ENCODE measurements around the gene CLDN22.

Gene CLDN22

GRCh38 chr4:183348706-183349659 is 28.9 kb upstream of the CLDN22 start:
- Histone ChIP-seq H2AFZ (ENCODE audit: low read depth) (no peak overlapping the region), H4K20me1 (ENCODE audit: insufficient read depth) (no peaks in the 10 kb centered on the region), H3K4me1 (ENCODE audit: low read depth, poor library complexity, severe bottlenecking) (no peaks in the 10 kb centered on the region), H3K4me2 (no peak overlapping the region), H3K27me3 (ENCODE audit: insufficient read depth, low read depth) (no peaks in the 10 kb centered on the region), H3K36me3 (ENCODE audit: insufficient read depth) (no peaks in the 10 kb centered on the region), H3K27ac (no peak overlapping the region), H3K9ac (no peak overlapping the region), H3K4me3 (IDR thresholded peaks at IDR 0.05; ENCODE audit: insufficient read depth, low read depth, low read length) (no peak overlapping the region), H3K79me2 (ENCODE audit: insufficient read depth, low read depth) (no peaks in the 10 kb centered on the region)
- TF ChIP-seq CTCF (conservative IDR thresholded peaks at IDR 0.05; ENCODE audit: low read depth, low read length): no peak

DNA sequence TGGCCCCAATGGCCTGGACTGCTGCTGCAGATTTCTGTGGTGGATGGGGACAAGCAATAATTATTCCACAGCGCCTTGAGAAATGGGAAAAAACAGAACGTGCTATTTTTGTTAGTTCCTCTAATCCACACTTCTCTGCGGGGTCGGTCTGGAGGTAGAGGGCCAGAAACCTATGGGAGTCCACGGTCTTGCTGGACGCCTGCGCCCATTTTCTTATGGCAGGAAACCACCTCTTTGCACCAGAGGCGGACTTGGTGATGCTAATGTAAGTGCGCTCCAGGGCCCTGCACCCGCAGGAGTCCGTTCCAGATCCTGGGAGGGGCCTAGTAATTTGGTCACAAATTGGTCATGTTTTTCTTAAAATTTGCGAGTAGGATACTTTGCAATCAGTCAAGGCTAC is 28.1 kb upstream of the CLDN22 start:
- no peaks in the 10 kb centered on the region for H4K20me1 ChIP-seq (ENCODE audit: insufficient read depth)
- H3K4me3 ChIP-seq (IDR thresholded peaks at IDR 0.05; ENCODE audit: insufficient read depth, low read depth, low read length): no peak overlapping the region
- H3K4me1 ChIP-seq (ENCODE audit: low read depth, poor library complexity, severe bottlenecking): no peaks in the 10 kb centered on the region
- no peak overlapping the region for H3K9ac ChIP-seq
- no peaks in the 10 kb centered on the region for H3K27me3 ChIP-seq (ENCODE audit: insufficient read depth, low read depth)
- no peak overlapping the region for H2AFZ ChIP-seq (ENCODE audit: low read depth)
- H3K27ac ChIP-seq: no peak overlapping the region
- H3K79me2 ChIP-seq (ENCODE audit: insufficient read depth, low read depth): no peaks in the 10 kb centered on the region
- H3K4me2 ChIP-seq: no peak overlapping the region
- TF ChIP-seq CTCF (conservative IDR thresholded peaks at IDR 0.05; ENCODE audit: low read depth, low read length): no peak
- H3K36me3 ChIP-seq (ENCODE audit: insufficient read depth): no peaks in the 10 kb centered on the region

GRCh38 chr4:183347566-183347965 is 27.5 kb upstream of the CLDN22 start:
- no peaks in the 10 kb centered on the region for H3K27me3 ChIP-seq (ENCODE audit: insufficient read depth, low read depth)
- no peak overlapping the region for H3K27ac ChIP-seq
- no peak for TF ChIP-seq CTCF (conservative IDR thresholded peaks at IDR 0.05; ENCODE audit: low read depth, low read length)
- H3K4me3 ChIP-seq (IDR thresholded peaks at IDR 0.05; ENCODE audit: insufficient read depth, low read depth, low read length): no peak overlapping the region
- H3K4me2 ChIP-seq: no peak overlapping the region
- no peaks in the 10 kb centered on the region for H4K20me1 ChIP-seq (ENCODE audit: insufficient read depth)
- H3K9ac ChIP-seq: no peak overlapping the region
- H3K79me2 ChIP-seq (ENCODE audit: insufficient read depth, low read depth): no peaks in the 10 kb centered on the region
- no peaks in the 10 kb centered on the region for H3K36me3 ChIP-seq (ENCODE audit: insufficient read depth)
- H2AFZ ChIP-seq (ENCODE audit: low read depth): no peak overlapping the region
- H3K4me1 ChIP-seq (ENCODE audit: low read depth, poor library complexity, severe bottlenecking): no peaks in the 10 kb centered on the region

DNA sequence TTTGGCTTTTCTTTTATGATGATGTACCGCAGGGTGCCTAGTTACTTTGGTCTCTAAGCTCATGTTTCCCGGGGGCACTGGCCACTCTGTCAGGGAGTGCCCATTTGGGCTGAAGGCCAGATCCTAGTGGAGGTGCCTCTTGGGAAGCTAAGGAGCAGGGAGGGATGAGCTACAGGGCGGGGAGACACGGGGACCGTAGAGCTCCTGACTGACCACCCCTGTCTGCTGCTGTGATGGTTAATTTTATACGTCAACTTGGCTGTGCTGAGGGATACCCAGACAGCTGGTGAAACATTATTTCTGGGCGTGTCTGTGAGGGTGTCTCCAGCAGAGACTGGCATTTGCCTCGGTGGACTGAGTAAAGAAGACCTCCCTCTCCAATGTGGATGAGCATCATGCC is 27.1 kb upstream of the CLDN22 start:
- H3K4me3 ChIP-seq (IDR thresholded peaks at IDR 0.05; ENCODE audit: insufficient read depth, low read depth, low read length): no peak overlapping the region
- H3K36me3 ChIP-seq (ENCODE audit: insufficient read depth): no peaks in the 10 kb centered on the region
- no peaks in the 10 kb centered on the region for H3K79me2 ChIP-seq (ENCODE audit: insufficient read depth, low read depth)
- no peak for TF ChIP-seq CTCF (conservative IDR thresholded peaks at IDR 0.05; ENCODE audit: low read depth, low read length)
- H3K4me1 ChIP-seq (ENCODE audit: low read depth, poor library complexity, severe bottlenecking): no peaks in the 10 kb centered on the region
- H3K27me3 ChIP-seq (ENCODE audit: insufficient read depth, low read depth): no peaks in the 10 kb centered on the region
- no peak overlapping the region for H3K27ac ChIP-seq
- no peaks in the 10 kb centered on the region for H4K20me1 ChIP-seq (ENCODE audit: insufficient read depth)
- no peak overlapping the region for H3K9ac ChIP-seq
- no peak overlapping the region for H3K4me2 ChIP-seq
- no peak overlapping the region for H2AFZ ChIP-seq (ENCODE audit: low read depth)

All from KMS-11 (cell line).